IMR-90 (cell line): ENCODE measurements around the gene CDC42EP2. TPM values are rescaled to one million over a fixed set of nuclear protein-coding genes. Genes with fewer than 3 reads are reported as not detected.

ENCODE experiments used
- ELK1 ChIP-seq: fragments of 150-350 bp; IDR thresholded peaks from 2 replicates; pipeline ENCODE4 v1.6.1; 2016; ENCODE audit warnings: low read depth, mild to moderate bottlenecking, low read length, moderate library complexity, borderline replicate concordance
- MAFK ChIP-seq: IDR thresholded peaks from 2 replicates; pipeline ENCODE4 v1.6.1; 2012; ENCODE audit warnings: low read depth, low read length, improper control_type of control experiment
- MAZ ChIP-seq: IDR thresholded peaks from 2 replicates; pipeline ENCODE4 v1.6.1; 2012; ENCODE audit warnings: low read depth, mild to moderate bottlenecking, low read length, improper control_type of control experiment, moderate library complexity, borderline replicate concordance
- polyA plus RNA-seq, 3 experiments: library from polyadenylated mRNA; depleted of rRNA; stranded (reverse); fragments of >200 nt; gene quantifications; 2 replicates each; pipeline ENCODE4 v1.2.3, GENCODE V29; 2012; ENCODE audit warnings: low replicate concordance in 1 of 3
- total RNA-seq: library from RNA; depleted of rRNA; stranded (reverse); fragments of >200 nt; gene quantifications from 2 replicates; pipeline ENCODE4 v1.2.3, GENCODE V29; 2012

The CDC42EP2 gene
- total and polyA plus RNA-seq, 2 of the 4 experiments (the other 2 are of a cell fraction): 5.2 to 27.5 TPM

- TF ChIP-seq MAZ (peak; percentile 61), ELK1 (no peak), MAFK (peak; percentile 28)
Observed at GRCh38 chr11:65274735-65275682, 39.7 kb upstream of the CDC42EP2 start (continued).
